NB4 (cell line): ENCODE results near the gene DDX18.
"Not testable (repeated sequence)": the region's sequence is repeated elsewhere in the genome, so short reads cannot be mapped to it uniquely, and the experiment has no call there.

Experiments used
- DNase-seq: peaks from one replicate; pipeline ENCODE4 v3.0.0; 2010; ENCODE audit warnings: low read depth
- H3K4me3 ChIP-seq: one replicate; pipeline ENCODE4 v1.5.1; 2011; ENCODE audit warnings: mild to moderate bottlenecking, low read depth, low read length, moderate library complexity
- MAX ChIP-seq: IDR thresholded peaks from 2 replicates; pipeline ENCODE4 v1.6.1; 2011; ENCODE audit warnings: low read depth, low read length
- MYC ChIP-seq: IDR thresholded peaks from 2 replicates; pipeline ENCODE4 v1.6.1; 2011; ENCODE audit warnings: low read depth, low read length
- POLR2A ChIP-seq: IDR thresholded peaks from 2 replicates; pipeline ENCODE4 v1.6.1; 2011; ENCODE audit warnings: mild to moderate bottlenecking; ENCODE audit not compliant: insufficient read length; ENCODE audit errors: extremely low read depth
- TF ChIP-seq, protein P1 (sequence below): IDR thresholded peaks from one replicate; pipeline ENCODE4 v1.5.1; 2012; ENCODE audit warnings: low read depth, low read length

Gene DDX18

DNA sequence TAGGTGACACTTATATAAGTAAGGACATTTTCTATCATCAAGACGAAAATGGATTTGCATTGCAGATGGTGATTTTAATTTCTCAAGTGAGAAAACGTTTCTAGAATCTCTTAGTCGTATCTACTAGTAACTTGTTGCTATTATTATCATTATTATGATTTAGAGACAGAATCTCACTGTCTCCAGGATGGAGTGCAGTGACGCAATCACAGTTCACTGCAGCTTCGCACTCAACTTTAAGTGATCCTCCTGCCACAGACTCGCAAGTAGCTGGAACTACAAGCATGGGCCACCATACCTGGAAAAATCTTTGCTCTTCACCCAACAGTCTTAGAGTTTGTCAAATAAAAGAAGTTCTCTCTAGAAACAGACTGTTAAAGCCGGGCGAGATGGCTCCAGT, 37.6 kb upstream of the DDX18 start:
- TF ChIP-seq POLR2A (no peak), MAX (no peak), MYC (no peak)
- TF ChIP-seq, protein P1, sequence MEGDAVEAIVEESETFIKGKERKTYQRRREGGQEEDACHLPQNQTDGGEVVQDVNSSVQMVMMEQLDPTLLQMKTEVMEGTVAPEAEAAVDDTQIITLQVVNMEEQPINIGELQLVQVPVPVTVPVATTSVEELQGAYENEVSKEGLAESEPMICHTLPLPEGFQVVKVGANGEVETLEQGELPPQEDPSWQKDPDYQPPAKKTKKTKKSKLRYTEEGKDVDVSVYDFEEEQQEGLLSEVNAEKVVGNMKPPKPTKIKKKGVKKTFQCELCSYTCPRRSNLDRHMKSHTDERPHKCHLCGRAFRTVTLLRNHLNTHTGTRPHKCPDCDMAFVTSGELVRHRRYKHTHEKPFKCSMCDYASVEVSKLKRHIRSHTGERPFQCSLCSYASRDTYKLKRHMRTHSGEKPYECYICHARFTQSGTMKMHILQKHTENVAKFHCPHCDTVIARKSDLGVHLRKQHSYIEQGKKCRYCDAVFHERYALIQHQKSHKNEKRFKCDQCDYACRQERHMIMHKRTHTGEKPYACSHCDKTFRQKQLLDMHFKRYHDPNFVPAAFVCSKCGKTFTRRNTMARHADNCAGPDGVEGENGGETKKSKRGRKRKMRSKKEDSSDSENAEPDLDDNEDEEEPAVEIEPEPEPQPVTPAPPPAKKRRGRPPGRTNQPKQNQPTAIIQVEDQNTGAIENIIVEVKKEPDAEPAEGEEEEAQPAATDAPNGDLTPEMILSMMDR = no peak
- no peak for DNase-seq

GRCh38 chr2:117785740-117786139, 28.8 kb upstream of the DDX18 start:
- no peak overlapping the region for H3K4me3 ChIP-seq
- DNase-seq = peak; percentile 68
- TF ChIP-seq, protein P1 = peak; percentile 60
- no peak for TF ChIP-seq MAX

More for the DNA sequence above, 37.6 kb upstream of the DDX18 start:
- no peak overlapping the region for H3K4me3 ChIP-seq

DNA sequence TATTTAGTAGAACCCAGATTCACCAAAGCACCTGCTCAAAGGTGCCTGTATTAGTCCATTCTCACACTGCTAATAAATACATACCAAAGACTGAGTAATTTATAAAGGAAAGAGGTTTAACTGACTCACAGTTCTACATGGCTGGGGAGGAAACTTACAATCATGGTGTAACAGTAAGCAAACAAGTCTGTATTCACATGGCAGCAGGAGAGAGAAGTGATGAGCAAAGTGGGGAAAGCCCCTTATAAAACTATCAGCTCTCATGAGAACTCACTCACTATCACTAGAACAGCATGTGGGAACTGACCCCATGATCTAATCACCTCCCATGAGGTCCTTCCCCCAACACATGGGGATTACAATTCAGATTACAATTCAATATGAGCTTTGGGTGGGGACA, 28.0 kb upstream of the DDX18 start:
- no peak for TF ChIP-seq MAX
- TF ChIP-seq, protein P1 = no peak
- no peak for TF ChIP-seq POLR2A
- no peak for TF ChIP-seq MYC
- H3K4me3 ChIP-seq = no peak overlapping the region
- DNase-seq = no peak

- no peak for TF ChIP-seq MAX
- no peak for TF ChIP-seq MYC
- TF ChIP-seq, protein P1 = no peak
- TF ChIP-seq POLR2A = no peak
- no peak overlapping the region for H3K4me3 ChIP-seq
- DNase-seq = no peak
Observed at GRCh38 chr2:117789505-117789904, 25.0 kb upstream of the DDX18 start.

- TF ChIP-seq POLR2A (no peak), MYC (no peak), MAX (no peak)
- TF ChIP-seq, protein P1 = no peak
- DNase-seq = no peak
Observed at GRCh38 chr2:117794668-117795067, 19.8 kb upstream of the DDX18 start.

GRCh38 chr2:117801826-117802225, 12.7 kb upstream of the DDX18 start:
- no peak overlapping the region for H3K4me3 ChIP-seq
- TF ChIP-seq MYC (no peak), POLR2A (no peak), MAX (no peak)
- TF ChIP-seq, protein P1 = no peak
- DNase-seq = no peak

More at GRCh38 chr2:117794668-117795067, 19.8 kb upstream of the DDX18 start:
- H3K4me3 ChIP-seq = no peak overlapping the region

- not testable (repeated sequence) for DNase-seq, H3K4me3 ChIP-seq
Observed at GRCh38 chr2:117803644-117804325, 10.7 kb upstream of the DDX18 start.
